HepG2 (cell line): ENCODE measurements around the gene PPP1CA. TPM values are rescaled to one million over a fixed set of nuclear protein-coding genes. Genes with fewer than 3 reads are reported as not detected.
A peak's percentile ranks its signal among the peaks of the same experiment; 100 is the strongest.

Experiments
- EED ChIP-seq: sonication (generic); formaldehyde crosslinking; IDR thresholded peaks from 2 replicates; pipeline ENCODE4 v1.5.0; 2020; ENCODE audit warnings: mild to moderate bottlenecking, missing genetic modification reagents
- HCFC1 ChIP-seq: fragments of 150-350 bp; IDR thresholded peaks from 2 replicates; pipeline ENCODE4 v1.6.1; 2014; ENCODE audit warnings: low read depth, low read length
- MAFK ChIP-seq, 2 experiments: IDR thresholded peaks in 1 of 2; conservative IDR thresholded peaks in 1 of 2; 2 replicates each; pipeline ENCODE4 v1.6.1; 2011; ENCODE audit warnings: improper control_type of control experiment in 2 of 2, low read length in 2 of 2
- MED8 ChIP-seq: sonication (generic); formaldehyde crosslinking; IDR thresholded peaks from 2 replicates; pipeline ENCODE4 v1.8.1; 2023; ENCODE audit warnings: mild to moderate bottlenecking, missing genetic modification reagents; ENCODE audit not compliant: insufficient replicate concordance
- MTA3 ChIP-seq: sonication (generic); formaldehyde crosslinking; IDR thresholded peaks from 2 replicates; pipeline ENCODE4 v1.4.0; 2020; ENCODE audit warnings: missing genetic modification reagents
- MYC ChIP-seq: sonication (generic); formaldehyde crosslinking; IDR thresholded peaks from 2 replicates; pipeline ENCODE4 v1.9.0; 2021; ENCODE audit warnings: missing genetic modification reagents, borderline replicate concordance
- NONO ChIP-seq, 2 experiments: fragments of 450-650 bp in 1 of 2; sonication (generic) in 1 of 2; formaldehyde crosslinking in 1 of 2; IDR thresholded peaks in 1 of 2; conservative IDR thresholded peaks in 1 of 2; 2 replicates each; pipeline versions ENCODE4 v1.6.1 to v1.8.0; 2017 to 2022; ENCODE audit warnings: mild to moderate bottlenecking in 1 of 2, missing genetic modification reagents in 1 of 2, moderate library complexity in 1 of 2
- NR3C1 ChIP-seq: sonication (generic); formaldehyde crosslinking; IDR thresholded peaks from 2 replicates; pipeline ENCODE4 v1.4.0; 2020; ENCODE audit warnings: missing genetic modification reagents
- SATB2 ChIP-seq: sonication (generic); formaldehyde crosslinking; IDR thresholded peaks from 2 replicates; pipeline ENCODE4 v1.5.0; 2020; ENCODE audit warnings: missing genetic modification reagents
- TEAD3 ChIP-seq: optimal IDR thresholded peaks from 2 replicates; pipeline ENCODE3; 2016; ENCODE audit warnings: borderline replicate concordance
- U2AF2 ChIP-seq: fragments of 200-400 bp; formaldehyde crosslinking; IDR thresholded peaks from 2 replicates; pipeline ENCODE4 v1.6.1; 2017; ENCODE audit warnings: low read depth, mild to moderate bottlenecking, low read length
- ZNF619 ChIP-seq: sonication (generic); formaldehyde crosslinking; IDR thresholded peaks from 2 replicates; pipeline ENCODE4 v1.4.0; 2020; ENCODE audit warnings: mild to moderate bottlenecking, missing genetic modification reagents
- ZNF841 ChIP-seq: sonication (generic); formaldehyde crosslinking; IDR thresholded peaks from 2 replicates; pipeline ENCODE4 v1.8.1; 2023; ENCODE audit warnings: missing genetic modification reagents, borderline replicate concordance
- polyA plus RNA-seq, 8 experiments: library from polyadenylated mRNA; depleted of rRNA in 3 of 8; stranded (reverse) in 7 of 8; unstranded in 1 of 8; fragments of >200 nt; fragmentation: Illumina TruSeq in 4 of 8; extraction: Trizol in 4 of 8; gene quantifications; 2 replicates each; pipeline versions ENCODE4 v1.2.1 to v1.2.3, GENCODE V29; 2011 to 2016; ENCODE audit warnings: low read depth in 4 of 8, missing spikeins in 1 of 8, mixed read lengths in 1 of 8; ENCODE audit not compliant: insufficient read depth in 1 of 8
- total RNA-seq, 5 experiments: library from RNA; depleted of rRNA; stranded (reverse); fragments of >200 nt; fragmentation: Illumina TruSeq; extraction: Trizol; gene quantifications; 2 replicates each; pipeline ENCODE4 v1.2.3, GENCODE V29; 2016; ENCODE audit warnings: low read depth in 1 of 5
- TF ChIP-seq, protein P1 (sequence below): sonication (generic); formaldehyde crosslinking; conservative IDR thresholded peaks from 2 replicates; pipeline ENCODE4 v1.4.0; 2020; ENCODE audit warnings: mild to moderate bottlenecking, missing genetic modification reagents, moderate library complexity
- TF ChIP-seq, protein P2 (sequence below): sonication (generic); formaldehyde crosslinking; IDR thresholded peaks from 2 replicates; pipeline ENCODE4 v1.4.0; 2020; ENCODE audit warnings: mild to moderate bottlenecking, missing genetic modification reagents
- TF ChIP-seq, protein P3 (sequence below), 2 experiments: sonication (generic) in 1 of 2; formaldehyde crosslinking in 1 of 2; IDR thresholded peaks; 2 replicates each; pipeline versions ENCODE4 v1.4.0 to v1.6.1; 2016 to 2020; ENCODE audit warnings: borderline replicate concordance in 1 of 2, low read depth in 1 of 2, mild to moderate bottlenecking in 1 of 2, missing genetic modification reagents in 1 of 2
- TF ChIP-seq, protein P4 (sequence below): sonication (generic); formaldehyde crosslinking; IDR thresholded peaks from 2 replicates; pipeline ENCODE4 v1.8.1; 2023; ENCODE audit warnings: mild to moderate bottlenecking, inconsistent platforms, moderate library complexity, missing genetic modification reagents, borderline replicate concordance

PPP1CA gene
- total and polyA plus RNA-seq, 2 of the 13 experiments (the other 11 are each of a cell fraction or from before 2014, with no cell fraction given): 149 to 170 TPM

DNA sequence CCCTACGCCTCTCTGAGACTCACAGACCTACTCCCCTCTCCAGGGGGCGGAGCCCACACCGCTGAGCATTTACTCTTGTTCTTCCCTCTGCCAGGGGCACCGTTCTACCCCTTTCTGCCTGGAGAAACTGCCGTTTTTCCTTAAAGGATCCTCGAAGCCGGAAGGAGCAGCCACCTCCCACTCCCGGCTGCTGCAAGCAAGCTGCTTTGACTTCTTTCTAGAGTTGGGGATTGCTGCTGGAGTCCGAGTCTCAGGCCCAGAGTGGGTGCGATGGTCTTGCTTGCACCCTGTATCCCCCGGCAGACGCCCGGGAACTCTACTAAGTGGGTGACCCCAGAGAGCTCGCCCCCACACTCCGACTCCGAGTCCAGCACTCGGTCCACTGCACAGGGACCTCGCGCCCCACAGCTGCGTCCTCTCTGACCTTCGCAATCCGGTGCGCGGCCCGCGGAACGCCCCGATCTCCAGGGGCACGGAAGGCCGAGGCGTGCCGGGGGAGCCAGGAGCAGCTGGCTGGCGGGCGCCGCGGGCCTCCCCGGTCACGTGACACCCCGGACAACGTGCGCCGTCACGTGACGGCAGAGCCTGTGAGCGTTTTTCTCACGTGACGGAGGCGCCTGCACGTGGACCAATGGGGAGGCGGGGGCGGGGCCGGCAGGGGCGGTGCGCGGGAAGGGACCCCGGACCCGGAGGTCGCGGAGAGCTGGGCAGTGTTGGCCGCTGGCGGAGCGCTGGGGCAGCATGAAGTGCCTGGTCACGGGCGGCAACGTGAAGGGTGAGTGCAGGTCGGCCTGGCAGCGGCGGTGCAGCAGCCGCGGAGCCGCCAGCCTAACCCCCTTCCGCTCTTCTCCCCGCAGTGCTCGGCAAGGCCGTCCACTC lies 10.1 kb downstream of the PPP1CA start, which contains the start of gene RAD9A (continued):
- no peak for TF ChIP-seq MTA3
- TF ChIP-seq, protein P1, sequence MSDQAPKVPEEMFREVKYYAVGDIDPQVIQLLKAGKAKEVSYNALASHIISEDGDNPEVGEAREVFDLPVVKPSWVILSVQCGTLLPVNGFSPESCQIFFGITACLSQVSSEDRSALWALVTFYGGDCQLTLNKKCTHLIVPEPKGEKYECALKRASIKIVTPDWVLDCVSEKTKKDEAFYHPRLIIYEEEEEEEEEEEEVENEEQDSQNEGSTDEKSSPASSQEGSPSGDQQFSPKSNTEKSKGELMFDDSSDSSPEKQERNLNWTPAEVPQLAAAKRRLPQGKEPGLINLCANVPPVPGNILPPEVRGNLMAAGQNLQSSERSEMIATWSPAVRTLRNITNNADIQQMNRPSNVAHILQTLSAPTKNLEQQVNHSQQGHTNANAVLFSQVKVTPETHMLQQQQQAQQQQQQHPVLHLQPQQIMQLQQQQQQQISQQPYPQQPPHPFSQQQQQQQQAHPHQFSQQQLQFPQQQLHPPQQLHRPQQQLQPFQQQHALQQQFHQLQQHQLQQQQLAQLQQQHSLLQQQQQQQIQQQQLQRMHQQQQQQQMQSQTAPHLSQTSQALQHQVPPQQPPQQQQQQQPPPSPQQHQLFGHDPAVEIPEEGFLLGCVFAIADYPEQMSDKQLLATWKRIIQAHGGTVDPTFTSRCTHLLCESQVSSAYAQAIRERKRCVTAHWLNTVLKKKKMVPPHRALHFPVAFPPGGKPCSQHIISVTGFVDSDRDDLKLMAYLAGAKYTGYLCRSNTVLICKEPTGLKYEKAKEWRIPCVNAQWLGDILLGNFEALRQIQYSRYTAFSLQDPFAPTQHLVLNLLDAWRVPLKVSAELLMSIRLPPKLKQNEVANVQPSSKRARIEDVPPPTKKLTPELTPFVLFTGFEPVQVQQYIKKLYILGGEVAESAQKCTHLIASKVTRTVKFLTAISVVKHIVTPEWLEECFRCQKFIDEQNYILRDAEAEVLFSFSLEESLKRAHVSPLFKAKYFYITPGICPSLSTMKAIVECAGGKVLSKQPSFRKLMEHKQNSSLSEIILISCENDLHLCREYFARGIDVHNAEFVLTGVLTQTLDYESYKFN: peak; percentile 59
- peak; percentile 96 for TF ChIP-seq MYC (CRISPR knock-in tag)
- no peak for TF ChIP-seq U2AF2
- TF ChIP-seq SATB2: no peak
- TF ChIP-seq MAFK (conservative IDR thresholded peaks at IDR 0.05 in 1 of 2, IDR thresholded peaks at IDR 0.05 in 1 of 2; ENCODE audit: low read length in 2 of 2): no peak
- peak; percentile 52; the same call in 1 of the 2 replicates for TF ChIP-seq ZNF841 (CRISPR knock-in tag)
- peak; percentile 53 for TF ChIP-seq TEAD3 (CRISPR knock-in tag)
- TF ChIP-seq NONO (IDR thresholded peaks at IDR 0.05): no peak
- peak; percentile 96 for TF ChIP-seq NONO (CRISPR knock-in tag; conservative IDR thresholded peaks at IDR 0.05)
- peak; percentile 62; the same call in 1 of the 2 replicates for TF ChIP-seq EED
- peak; percentile 92 for TF ChIP-seq MED8
- TF ChIP-seq HCFC1: peak; percentile 39
- TF ChIP-seq, protein P2, sequence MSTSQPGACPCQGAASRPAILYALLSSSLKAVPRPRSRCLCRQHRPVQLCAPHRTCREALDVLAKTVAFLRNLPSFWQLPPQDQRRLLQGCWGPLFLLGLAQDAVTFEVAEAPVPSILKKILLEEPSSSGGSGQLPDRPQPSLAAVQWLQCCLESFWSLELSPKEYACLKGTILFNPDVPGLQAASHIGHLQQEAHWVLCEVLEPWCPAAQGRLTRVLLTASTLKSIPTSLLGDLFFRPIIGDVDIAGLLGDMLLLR (CRISPR knock-in tag): peak; percentile 96
- TF ChIP-seq, protein P3, sequence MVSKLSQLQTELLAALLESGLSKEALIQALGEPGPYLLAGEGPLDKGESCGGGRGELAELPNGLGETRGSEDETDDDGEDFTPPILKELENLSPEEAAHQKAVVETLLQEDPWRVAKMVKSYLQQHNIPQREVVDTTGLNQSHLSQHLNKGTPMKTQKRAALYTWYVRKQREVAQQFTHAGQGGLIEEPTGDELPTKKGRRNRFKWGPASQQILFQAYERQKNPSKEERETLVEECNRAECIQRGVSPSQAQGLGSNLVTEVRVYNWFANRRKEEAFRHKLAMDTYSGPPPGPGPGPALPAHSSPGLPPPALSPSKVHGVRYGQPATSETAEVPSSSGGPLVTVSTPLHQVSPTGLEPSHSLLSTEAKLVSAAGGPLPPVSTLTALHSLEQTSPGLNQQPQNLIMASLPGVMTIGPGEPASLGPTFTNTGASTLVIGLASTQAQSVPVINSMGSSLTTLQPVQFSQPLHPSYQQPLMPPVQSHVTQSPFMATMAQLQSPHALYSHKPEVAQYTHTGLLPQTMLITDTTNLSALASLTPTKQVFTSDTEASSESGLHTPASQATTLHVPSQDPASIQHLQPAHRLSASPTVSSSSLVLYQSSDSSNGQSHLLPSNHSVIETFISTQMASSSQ (IDR thresholded peaks at IDR 0.05; ENCODE audit: low read depth): no peak
- TF ChIP-seq, protein P3 (CRISPR knock-in tag; IDR thresholded peaks at IDR 0.05; ENCODE audit: borderline replicate concordance): no peak; the same call in 1 of the 2 replicates
- TF ChIP-seq, protein P4, sequence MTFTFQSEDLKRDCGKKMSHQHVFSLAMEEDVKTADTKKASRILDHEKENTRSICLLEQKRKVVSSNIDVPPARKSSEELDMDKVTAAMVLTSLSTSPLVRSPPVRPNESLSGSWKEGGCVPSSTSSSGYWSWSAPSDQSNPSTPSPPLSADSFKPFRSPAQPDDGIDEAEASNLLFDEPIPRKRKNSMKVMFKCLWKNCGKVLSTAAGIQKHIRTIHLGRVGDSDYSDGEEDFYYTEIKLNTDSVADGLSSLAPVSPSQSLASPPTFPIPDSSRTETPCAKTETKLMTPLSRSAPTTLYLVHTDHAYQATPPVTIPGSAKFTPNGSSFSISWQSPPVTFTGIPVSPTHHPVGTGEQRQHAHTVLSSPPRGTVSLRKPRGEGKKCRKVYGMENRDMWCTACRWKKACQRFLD (CRISPR knock-in tag): peak; percentile 90; the same call in 1 of the 2 replicates
- TF ChIP-seq NR3C1: no peak
- no peak; the same call in 1 of the 2 replicates for TF ChIP-seq ZNF619 (CRISPR knock-in tag)
